Stomach (tissue), 4 donors: Measurements from ENCODE around the gene TIMM8B.

Experiments
- POLR2AphosphoS5 ChIP-seq, 3 donors: sonication (generic); formaldehyde crosslinking; IDR thresholded peaks; one replicate each; pipeline ENCODE4 v1.6.1; 2016; ENCODE audit warnings: antibody characterized with exemption in 3 of 3
- TF ChIP-seq, protein P1 (sequence below), 7 experiments: fragments of 450-650 bp in 4 of 7; fragments of 200-600 bp in 3 of 7; sonication (generic) in 3 of 7; IDR thresholded peaks; one replicate each; pipeline ENCODE4 v1.5.1; 2016 to 2019; ENCODE audit warnings: antibody characterized with exemption in 7 of 7, control low read depth in 2 of 7, mild to moderate bottlenecking in 1 of 7

DNA sequence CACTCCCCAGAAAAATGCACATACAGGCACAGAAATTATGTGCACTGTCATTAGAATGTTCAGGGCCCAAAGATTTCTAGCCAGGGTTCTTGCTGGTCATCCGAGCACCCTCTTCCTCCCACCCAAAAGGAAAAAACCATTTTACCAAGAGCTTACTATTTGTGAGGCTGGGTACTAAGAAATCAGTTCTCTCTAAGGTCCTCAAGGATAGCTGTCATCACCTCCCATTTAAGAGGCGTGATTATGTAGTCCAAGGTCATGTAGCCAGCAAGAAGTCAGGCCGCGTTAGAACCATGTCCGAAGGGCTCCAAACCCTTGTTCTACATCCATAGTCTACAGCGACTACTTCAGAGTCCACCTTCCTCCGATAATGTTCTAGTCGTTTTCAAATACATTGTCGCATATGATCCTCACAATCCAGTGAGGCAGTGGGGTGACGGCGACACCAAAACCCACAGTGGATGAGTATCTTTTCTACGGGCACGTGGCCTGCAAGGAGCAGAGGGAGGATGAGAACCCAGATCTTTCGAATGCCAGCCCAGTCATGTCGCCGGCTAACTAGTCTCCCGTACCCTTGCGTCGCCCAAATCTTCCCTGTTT lies 634 bp downstream of the TIMM8B start:
- TF ChIP-seq, protein P1, sequence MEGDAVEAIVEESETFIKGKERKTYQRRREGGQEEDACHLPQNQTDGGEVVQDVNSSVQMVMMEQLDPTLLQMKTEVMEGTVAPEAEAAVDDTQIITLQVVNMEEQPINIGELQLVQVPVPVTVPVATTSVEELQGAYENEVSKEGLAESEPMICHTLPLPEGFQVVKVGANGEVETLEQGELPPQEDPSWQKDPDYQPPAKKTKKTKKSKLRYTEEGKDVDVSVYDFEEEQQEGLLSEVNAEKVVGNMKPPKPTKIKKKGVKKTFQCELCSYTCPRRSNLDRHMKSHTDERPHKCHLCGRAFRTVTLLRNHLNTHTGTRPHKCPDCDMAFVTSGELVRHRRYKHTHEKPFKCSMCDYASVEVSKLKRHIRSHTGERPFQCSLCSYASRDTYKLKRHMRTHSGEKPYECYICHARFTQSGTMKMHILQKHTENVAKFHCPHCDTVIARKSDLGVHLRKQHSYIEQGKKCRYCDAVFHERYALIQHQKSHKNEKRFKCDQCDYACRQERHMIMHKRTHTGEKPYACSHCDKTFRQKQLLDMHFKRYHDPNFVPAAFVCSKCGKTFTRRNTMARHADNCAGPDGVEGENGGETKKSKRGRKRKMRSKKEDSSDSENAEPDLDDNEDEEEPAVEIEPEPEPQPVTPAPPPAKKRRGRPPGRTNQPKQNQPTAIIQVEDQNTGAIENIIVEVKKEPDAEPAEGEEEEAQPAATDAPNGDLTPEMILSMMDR (IDR thresholded peaks at IDR 0.05) = no peak
- no peak for TF ChIP-seq POLR2AphosphoS5 (IDR thresholded peaks at IDR 0.05)
